Stromal cell of bone marrow (primary cell): Measurements from ENCODE around the gene GSAP.
A peak's percentile ranks its signal among the peaks of the same experiment; 100 is the strongest.

Experiments
- DNase-seq: peaks from one replicate; pipeline ENCODE4 v3.0.0-alpha.2; 2012; ENCODE audit warnings: low read depth

The GSAP gene

GRCh38 chr7:77434570-77435275 lies 18.6 kb upstream of the GSAP start:
- no peak for DNase-seq

- no peak for DNase-seq
These were observed 17.8 kb upstream of the GSAP start for GRCh38 chr7:77433901-77434300.

DNA sequence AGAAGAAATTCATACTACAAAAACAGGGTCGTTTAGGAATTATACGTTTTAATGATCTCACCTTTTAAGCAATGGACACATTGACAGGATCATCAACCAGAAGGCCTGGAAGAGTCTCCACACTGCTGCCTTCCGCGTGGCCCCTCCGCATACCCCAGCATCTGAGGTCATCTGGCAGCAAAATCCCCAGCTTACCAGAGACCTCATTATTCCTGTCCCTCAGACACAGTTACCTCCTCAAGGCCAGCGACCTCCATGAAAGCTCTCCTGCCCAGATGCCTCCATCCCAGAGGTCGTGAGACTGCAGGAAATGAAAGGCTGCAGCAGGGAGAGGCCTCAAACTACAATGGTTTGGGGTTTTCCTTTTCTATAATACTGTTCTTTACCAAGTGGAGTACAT lies 14.8 kb upstream of the GSAP start:
- no peak for DNase-seq

DNA sequence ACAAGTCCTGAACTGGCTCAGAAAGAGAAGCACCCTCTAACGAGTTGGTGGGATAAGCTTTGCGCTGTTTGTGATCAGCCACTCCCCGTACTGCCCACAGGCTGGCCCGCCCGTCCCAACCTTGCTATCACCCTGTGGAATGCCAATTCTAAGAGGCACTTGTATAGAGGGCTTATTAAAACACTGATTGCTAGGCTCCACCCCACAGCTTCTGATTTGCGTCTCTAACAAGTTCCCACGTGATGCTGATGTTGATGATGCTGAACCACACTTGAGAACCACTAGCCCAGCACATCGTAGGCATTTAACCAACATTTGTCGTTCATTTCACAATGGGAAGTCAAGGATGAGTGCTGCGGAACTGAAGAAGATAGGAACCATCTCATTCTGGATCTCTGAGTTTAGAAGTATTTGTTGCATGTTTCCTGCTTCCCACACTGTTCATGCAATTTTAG lies 12.7 kb upstream of the GSAP start:
- DNase-seq: no peak

- DNase-seq: peak; percentile 34
These were observed 12.0 kb upstream of the GSAP start for GRCh38 chr7:77427996-77428603.

DNA sequence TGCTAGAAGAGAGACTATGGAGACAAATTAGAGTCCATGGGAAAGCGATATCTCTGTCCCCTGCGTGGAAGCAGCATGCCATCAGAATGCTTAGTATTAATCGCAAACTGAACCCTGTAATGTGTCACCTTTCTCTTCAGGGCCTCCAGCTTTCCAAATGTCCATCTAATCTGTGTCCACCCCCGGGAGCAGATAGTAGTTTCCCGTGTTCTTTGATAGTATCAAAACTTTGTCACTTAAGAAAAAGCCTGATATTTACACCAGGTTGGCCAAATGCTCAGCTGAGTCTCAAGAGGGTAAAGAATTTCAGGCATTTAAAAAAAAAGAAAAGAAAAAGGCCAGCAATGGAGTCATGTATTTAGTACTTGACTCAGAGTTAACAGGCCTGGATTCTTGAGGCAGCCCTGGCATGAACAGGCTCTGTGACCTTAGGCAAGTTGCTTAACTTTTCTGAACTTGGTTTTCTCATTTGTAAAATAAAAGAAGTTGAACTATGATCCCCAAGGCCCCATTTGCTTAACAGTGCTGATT lies 10.4 kb upstream of the GSAP start:
- no peak for DNase-seq

DNA sequence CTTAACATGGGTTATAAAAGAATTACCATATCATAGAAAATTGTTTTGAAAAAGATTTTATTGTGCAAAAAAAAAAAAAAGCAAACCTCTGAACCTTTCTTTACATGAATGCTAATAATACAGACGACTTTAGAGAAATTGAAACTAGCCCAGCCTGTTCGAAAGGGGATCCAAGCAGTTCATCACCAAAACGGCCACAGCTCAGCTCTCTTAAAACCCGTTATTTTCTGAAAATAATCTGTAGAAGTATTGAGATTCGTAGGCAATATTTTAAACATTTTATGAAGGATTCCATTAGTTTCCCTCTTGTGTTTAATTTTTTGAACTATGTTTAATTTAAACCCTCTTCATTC lies 9.9 kb upstream of the GSAP start:
- DNase-seq: no peak

DNA sequence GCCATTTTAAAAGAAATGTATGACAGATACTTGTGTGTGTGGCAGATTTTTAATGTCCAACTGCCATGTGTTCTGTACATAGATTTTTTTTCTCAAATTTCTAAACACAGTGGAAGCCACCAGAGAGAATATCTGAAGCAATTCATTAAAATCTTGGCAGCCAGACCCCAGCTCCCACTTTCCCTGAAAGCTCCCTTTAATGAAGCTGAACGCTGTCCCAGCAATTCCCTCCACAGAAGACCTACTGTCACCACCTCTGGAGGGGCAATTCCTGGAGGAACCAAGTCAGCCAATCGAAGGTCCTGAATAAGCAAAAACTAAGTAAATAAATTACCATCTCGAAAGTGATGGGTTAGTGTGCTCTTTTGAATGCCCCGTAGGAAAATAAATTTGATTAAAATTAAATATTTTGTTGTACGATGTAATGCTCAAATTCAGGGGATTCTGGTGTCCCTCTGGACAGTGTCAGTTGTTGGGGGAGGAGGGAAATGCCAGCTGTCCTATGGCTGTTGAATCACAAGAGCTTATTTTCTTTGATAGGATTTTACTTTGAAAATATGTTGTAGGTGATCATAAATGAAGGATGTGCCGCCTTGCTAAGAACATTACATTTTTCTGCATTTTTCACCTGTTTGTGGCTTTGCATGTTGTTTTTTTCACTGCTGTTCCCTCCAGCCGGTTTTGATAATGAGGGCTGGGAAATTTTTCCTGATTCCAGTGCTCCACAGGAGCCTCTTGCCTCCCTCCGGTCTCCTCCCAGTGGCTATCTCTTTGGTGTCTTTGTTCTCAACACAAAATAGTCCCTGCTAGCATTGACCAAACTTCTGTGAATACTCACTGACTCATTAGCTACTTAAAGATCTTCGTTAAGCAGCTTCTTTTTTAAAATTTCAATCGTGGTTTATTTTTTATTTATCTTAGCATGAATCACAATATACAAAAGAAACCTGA lies 9.2 kb upstream of the GSAP start:
- DNase-seq: no peak

GRCh38 chr7:77422500-77422899 lies 6.4 kb upstream of the GSAP start:
- DNase-seq: no peak

DNA sequence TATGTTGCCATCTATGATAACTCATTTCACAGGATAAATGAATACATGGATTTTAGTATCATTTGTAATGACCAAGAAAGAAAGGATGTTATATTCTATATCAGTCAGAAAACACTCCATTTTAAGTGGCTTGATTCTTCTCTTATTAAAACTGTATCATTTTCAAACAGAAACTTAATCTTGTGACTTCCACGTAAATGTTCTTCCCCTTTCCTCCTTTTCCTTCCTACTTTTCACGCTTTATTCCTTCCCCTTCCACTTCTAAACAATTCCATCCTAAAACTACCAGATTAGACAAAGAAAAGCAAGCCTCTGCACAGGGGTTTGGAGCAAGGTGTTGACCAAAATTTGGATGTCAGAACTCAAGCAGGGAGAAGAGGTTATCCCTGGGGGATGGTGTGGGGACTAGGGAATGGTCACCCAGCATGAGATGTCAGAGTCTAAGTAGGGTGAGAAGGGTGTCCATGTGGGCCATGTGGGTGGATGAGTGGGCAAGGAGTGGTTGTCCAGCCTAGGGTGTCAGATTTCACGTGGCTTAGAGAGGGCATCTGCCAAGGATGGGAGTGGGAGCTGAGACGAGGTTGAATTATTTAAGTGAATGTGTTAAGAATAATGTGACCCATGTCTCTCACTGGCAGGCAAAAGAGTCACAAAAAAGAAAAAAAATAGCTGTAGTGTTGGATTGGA lies 5.0 kb upstream of the GSAP start:
- DNase-seq: no peak

DNA sequence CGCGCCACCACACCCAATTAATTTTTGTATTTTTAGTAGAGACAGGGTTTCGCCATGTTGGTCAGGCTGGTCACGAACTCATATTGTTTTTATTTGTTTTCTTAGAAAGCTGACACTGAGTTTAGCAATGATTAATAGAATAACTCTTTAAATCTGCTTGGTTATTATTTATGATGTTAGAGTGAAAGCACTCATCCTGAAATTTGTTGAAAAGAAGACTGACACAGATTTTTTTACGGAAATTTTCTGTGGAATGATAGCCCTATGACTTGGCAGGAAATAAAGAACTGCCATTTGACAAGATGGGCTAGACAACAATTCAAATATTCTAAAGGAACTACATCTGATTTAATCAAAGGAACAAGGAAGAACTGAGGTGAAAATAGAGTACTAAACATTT lies 4.3 kb upstream of the GSAP start:
- DNase-seq: no peak

DNA sequence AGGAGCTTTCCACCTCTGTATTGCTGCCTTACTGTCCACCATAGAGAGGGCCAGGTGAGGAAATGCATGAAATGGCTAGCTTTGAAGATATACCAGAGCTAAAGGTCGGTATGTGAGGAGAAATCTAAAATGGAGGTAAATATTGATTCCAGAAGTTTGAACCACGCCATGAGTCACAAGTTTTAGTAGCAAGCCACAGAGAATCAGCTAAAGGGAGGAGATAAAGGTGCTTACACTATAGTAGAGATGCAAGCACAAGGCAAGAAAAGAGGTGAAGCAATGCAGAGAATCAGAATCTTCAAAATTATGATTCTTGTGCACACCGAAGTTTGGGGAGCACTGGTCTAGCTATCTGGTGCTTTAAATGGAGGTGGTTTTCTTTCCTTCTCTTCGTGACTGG lies 3.0 kb upstream of the GSAP start:
- no peak for DNase-seq

- DNase-seq: no peak
These were observed 1.7 kb upstream of the GSAP start for GRCh38 chr7:77417801-77418200.

DNA sequence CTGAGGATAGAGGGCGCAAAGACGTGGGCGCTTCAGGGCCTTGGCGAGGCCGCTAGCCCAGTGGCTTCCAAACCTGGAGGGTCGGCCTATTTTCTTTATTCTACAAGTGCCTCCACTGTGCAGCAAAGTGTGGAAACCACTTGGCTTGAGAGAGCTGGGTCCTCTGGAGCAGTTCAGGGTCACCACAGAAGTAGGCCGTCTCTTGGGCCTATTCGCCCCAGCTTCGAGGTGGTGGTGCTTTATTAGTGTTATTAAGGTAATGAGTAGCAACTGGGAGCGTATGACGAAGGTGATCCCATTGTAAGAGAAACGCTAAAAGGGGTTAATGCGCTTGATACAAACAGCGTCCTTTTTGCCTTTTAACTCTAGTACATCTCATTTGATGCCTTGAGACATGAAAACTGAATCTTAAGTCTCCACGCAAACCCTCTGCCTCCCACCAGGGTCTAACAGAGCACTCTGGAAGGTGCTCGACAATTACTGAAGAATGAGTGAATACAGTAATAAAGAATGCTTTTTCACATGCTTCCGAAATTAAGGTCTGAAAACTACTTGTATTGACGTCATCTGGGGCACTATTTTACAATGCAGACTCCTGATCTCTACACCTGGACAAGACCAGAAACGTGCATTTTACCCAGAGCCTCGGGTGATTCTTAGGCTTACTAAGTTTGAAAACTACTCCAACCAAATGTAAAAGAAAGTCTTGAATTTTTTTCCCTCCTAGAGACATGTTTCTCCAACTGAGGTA lies 647 bp upstream of the GSAP start:
- DNase-seq: no peak

DNA sequence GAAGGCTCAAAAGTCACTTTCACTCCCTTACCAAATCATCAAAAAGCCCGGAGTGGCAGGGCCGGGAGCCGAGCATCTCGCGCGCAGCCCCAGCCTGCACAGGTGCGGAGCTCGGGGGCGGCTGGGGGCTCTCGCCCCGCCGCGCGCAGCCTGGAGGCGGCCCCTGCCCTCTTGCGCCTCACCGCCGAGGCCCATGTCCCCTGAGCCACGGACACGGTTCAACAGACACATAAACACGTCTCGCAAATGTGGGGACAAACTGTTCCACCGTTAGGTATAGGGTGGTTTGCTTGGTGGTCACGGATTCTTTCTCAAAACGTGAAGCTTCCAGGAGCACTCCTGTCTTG lies 700 bp downstream of the GSAP start:
- no peak for DNase-seq

GRCh38 chr7:77413861-77414424 lies 2.2 kb downstream of the GSAP start:
- DNase-seq: peak; percentile 58

GRCh38 chr7:77413128-77413527 lies 3.0 kb downstream of the GSAP start:
- DNase-seq: no peak

- peak; percentile 90 for DNase-seq
These were observed 6.2 kb downstream of the GSAP start for GRCh38 chr7:77409739-77410547.

DNA sequence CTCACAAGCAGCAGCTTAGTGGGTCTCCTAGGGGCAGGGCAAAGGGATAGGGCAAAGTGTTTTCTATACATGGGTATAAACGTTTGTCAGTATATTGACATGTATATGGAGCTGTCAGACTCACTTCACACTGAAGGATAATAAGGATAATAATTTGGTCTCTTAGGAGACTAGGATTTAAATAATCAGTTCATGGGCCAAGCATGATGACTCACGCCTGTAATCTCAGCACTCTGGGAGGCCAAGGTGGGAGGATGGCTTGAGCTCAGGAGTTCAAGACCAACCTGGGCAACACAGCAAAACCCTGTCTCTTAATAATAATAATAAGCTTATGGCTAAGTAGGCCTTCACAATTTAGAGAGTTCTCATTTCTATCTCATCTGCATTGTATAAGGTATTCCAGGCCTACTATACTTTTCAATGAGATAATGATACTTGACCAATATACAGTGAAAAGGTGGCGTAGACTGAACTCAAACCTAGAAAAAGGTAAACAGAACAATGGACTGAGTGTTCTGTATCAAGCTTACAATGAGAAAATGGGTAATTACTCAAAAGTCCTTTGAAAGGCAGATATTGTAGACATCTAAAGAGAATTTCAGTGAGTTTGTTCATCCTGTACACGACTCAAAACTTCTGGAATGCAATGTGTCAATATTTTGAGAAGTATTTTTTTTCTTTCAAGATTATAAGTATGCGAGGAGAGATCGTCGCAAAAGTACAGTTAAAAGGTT lies 7.0 kb downstream of the GSAP start:
- DNase-seq: no peak

- DNase-seq: no peak
These were observed 8.2 kb downstream of the GSAP start for GRCh38 chr7:77407906-77408305.
